Fibroblast of lung (primary cell): Measurements from ENCODE around the gene SLC2A14. TPM values are rescaled to one million over a fixed set of nuclear protein-coding genes. Genes with fewer than 3 reads are reported as not detected.
A peak's percentile ranks its signal among the peaks of the same experiment; 100 is the strongest.
"Not testable (repeated sequence)": the region's sequence is repeated elsewhere in the genome, so short reads cannot be mapped to it uniquely, and the experiment has no call there.

Experiments used
- DNase-seq, 2 donors: peaks; one replicate each; pipeline versions ENCODE4 v3.0.0 to v3.0.0-alpha.2; 2010; ENCODE audit warnings: low read depth in 2 of 2
- H2AFZ ChIP-seq: 2 replicates; pipeline ENCODE4 v1.5.1; 2012; ENCODE audit warnings: low read length, control low read depth, inconsistent platforms
- H3K27ac ChIP-seq: 2 replicates; pipeline ENCODE4 v1.5.1; 2011; ENCODE audit warnings: low read length, control low read depth; ENCODE audit not compliant: insufficient read depth
- H3K27me3 ChIP-seq: 2 replicates; pipeline ENCODE4 v1.5.1; 2011; ENCODE audit warnings: mild to moderate bottlenecking, low read length; ENCODE audit not compliant: control insufficient read depth, insufficient read depth
- H3K36me3 ChIP-seq: 2 replicates; pipeline ENCODE4 v1.5.1; 2011; ENCODE audit warnings: low read length; ENCODE audit not compliant: control insufficient read depth, insufficient read depth
- H3K4me1 ChIP-seq: 2 replicates; pipeline ENCODE4 v1.5.1; 2011; ENCODE audit warnings: low read length; ENCODE audit not compliant: control insufficient read depth, insufficient read depth; ENCODE audit errors: extremely low read depth
- H3K4me2 ChIP-seq: 2 replicates; pipeline ENCODE4 v1.5.1; 2011; ENCODE audit warnings: low read length, control low read depth; ENCODE audit not compliant: insufficient read depth; ENCODE audit errors: extremely low read depth
- H3K4me3 ChIP-seq, 4 experiments: fragments of 200-600 bp in 1 of 4; sonication (generic) in 1 of 4; replicated peaks in 1 of 4; 2 replicates each; pipeline ENCODE4 v1.5.1; 2011 to 2016; ENCODE audit warnings: low read length in 4 of 4, low read depth in 3 of 4, mild to moderate bottlenecking in 3 of 4, control low read depth in 2 of 4, inconsistent platforms in 1 of 4, mixed read lengths in 1 of 4; ENCODE audit not compliant: insufficient read depth in 1 of 4; ENCODE audit errors: control extremely low read depth in 1 of 4
- H3K79me2 ChIP-seq: 2 replicates; pipeline ENCODE4 v1.5.1; 2012; ENCODE audit warnings: mild to moderate bottlenecking, low read length, inconsistent platforms; ENCODE audit not compliant: control insufficient read depth, insufficient read depth
- H3K9ac ChIP-seq: 2 replicates; pipeline ENCODE4 v1.5.1; 2011; ENCODE audit warnings: mild to moderate bottlenecking, low read length, control low read depth; ENCODE audit not compliant: insufficient read depth
- H3K9me3 ChIP-seq: 2 replicates; pipeline ENCODE4 v1.5.1; 2012; ENCODE audit warnings: low read depth, low read length; ENCODE audit not compliant: control insufficient read depth, insufficient read depth
- H4K20me1 ChIP-seq: 2 replicates; pipeline ENCODE4 v1.5.1; 2011; ENCODE audit warnings: low read length; ENCODE audit not compliant: control insufficient read depth, insufficient read depth; ENCODE audit errors: extremely low read depth
- CTCF ChIP-seq, 2 donors: IDR thresholded peaks in 1 of 2; conservative IDR thresholded peaks in 1 of 2; 1 replicate in 1 of 2; 2 replicates in 1 of 2; pipeline ENCODE4 v1.5.1; 2011 to 2012; ENCODE audit warnings: low read length in 2 of 2, control low read depth in 1 of 2, inconsistent platforms in 1 of 2, low read depth in 1 of 2, mild to moderate bottlenecking in 1 of 2
- EZH2 ChIP-seq: IDR thresholded peaks from 2 replicates; pipeline ENCODE4 v1.5.1; 2012; ENCODE audit warnings: low read length, control low read depth, mild to moderate bottlenecking; ENCODE audit errors: missing control alignments
- polyA plus RNA-seq, 2 donors: library from polyadenylated mRNA; depleted of rRNA in 1 of 2; stranded (reverse) in 1 of 2; unstranded in 1 of 2; fragments of >200 nt; gene quantifications; 2 replicates each; pipeline ENCODE4 v1.2.1, GENCODE V29; 2011 to 2012; ENCODE audit warnings: missing spikeins in 1 of 2
- total RNA-seq: library from RNA; depleted of rRNA; stranded (reverse); fragments of >200 nt; gene quantifications from 2 replicates; pipeline ENCODE4 v1.2.1, GENCODE V29; 2014

Gene SLC2A14
- total and polyA plus RNA-seq, 2 donors (not counting 1 experiment from before 2014, with no cell fraction given), result 0.07 to 0.17 TPM

GRCh38 chr12:7835116-7835515, 37.6 kb downstream of the SLC2A14 start:
- no peaks in the 10 kb centered on the region for H3K4me1 ChIP-seq
- DNase-seq, result no peak
- H3K4me3 ChIP-seq, result no peak overlapping the region
- no peak overlapping the region for H2AFZ ChIP-seq
- no peaks in the 10 kb centered on the region for H3K36me3 ChIP-seq
- no peak overlapping the region for H3K9ac ChIP-seq
- no peaks in the 10 kb centered on the region for H3K79me2 ChIP-seq
- no peaks in the 10 kb centered on the region for H4K20me1 ChIP-seq
- H3K4me2 ChIP-seq, result no peak overlapping the region
- H3K27ac ChIP-seq, result no peak overlapping the region
- TF ChIP-seq EZH2, result no peak
- H3K27me3 ChIP-seq, result no peaks in the 10 kb centered on the region
- H3K9me3 ChIP-seq, result no peaks in the 10 kb centered on the region

DNA sequence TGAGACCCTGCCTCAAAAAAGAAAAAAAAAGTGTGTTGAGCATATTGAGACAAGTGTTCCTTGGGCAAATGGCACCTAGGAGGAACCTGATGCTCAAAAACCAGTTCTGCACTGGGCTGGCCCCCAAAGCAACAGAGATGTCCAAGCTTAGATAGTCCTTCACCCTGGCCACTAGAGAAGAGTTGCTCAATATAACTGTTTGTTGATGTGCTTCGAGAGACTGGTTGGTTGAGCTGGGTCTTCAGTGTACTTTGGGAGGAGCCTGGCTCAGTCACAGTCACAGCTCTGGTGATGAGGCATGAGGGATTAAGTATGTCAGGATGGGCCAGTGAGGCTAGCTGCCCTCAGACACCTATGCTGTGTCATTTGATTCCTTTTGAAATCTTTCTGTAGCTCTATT, 38.0 kb downstream of the SLC2A14 start:
- no peaks in the 10 kb centered on the region for H3K4me1 ChIP-seq
- H3K27me3 ChIP-seq, result no peaks in the 10 kb centered on the region
- DNase-seq, result no peak
- H3K36me3 ChIP-seq, result no peaks in the 10 kb centered on the region
- H3K4me2 ChIP-seq, result no peak overlapping the region
- H4K20me1 ChIP-seq, result no peaks in the 10 kb centered on the region
- no peak overlapping the region for H3K4me3 ChIP-seq
- no peak for TF ChIP-seq CTCF (conservative IDR thresholded peaks at IDR 0.05 in 1 of 2, IDR thresholded peaks at IDR 0.05 in 1 of 2; ENCODE audit: low read depth in 1 of 2, low read length in 2 of 2)
- TF ChIP-seq EZH2, result no peak
- H3K9ac ChIP-seq, result no peak overlapping the region
- no peak overlapping the region for H2AFZ ChIP-seq
- no peaks in the 10 kb centered on the region for H3K79me2 ChIP-seq
- no peak overlapping the region for H3K27ac ChIP-seq
- H3K9me3 ChIP-seq, result no peaks in the 10 kb centered on the region

DNA sequence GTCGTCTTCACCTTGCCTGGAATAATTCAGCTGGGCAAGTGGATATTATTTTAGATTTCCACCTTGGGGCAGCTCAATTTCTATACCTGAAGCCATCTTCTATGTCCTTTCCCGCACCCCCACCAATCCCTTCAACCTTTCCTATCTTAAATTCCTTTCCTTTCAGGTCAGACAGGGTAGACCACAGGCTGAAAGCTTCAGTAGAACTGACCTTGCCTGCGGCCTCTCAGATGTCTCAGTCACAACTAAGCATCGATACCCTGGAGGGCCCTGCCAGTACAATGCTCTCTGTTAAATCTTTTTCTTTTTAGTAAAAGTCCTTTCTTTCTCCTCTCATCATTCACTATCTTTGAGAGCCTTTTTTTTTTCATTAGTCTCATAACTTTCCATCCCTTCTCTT, 38.9 kb downstream of the SLC2A14 start:
- Histone ChIP-seq H3K4me2 (no peak overlapping the region), H2AFZ (no peak overlapping the region)
- DNase-seq, result peak in 1 of 2 donors; percentile 14

DNA sequence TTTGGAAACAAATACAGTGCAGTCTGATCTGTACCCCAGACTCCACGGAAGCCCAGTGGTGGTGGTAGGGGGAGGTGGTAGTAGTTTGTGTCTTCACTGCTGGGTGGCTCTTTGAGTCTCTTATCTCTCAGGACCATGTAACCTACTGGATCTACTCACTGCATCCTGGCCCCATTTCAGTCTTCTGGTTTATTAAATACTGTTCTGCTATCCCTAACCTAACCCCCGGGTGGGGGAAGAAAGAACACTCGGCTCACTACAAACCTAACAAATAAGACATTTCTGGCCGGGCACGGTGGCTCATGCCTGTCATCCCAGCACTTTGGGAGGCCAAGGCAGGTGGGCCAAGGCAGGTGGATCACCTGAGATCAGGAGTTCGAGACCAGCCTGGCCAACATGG, 39.5 kb downstream of the SLC2A14 start:
- not testable (repeated sequence) for H3K4me1 ChIP-seq, H3K27ac ChIP-seq, H4K20me1 ChIP-seq, H2AFZ ChIP-seq, H3K36me3 ChIP-seq, H3K4me2 ChIP-seq, DNase-seq, H3K79me2 ChIP-seq, H3K9me3 ChIP-seq, H3K27me3 ChIP-seq, H3K4me3 ChIP-seq, H3K9ac ChIP-seq

More for the DNA sequence above, 38.9 kb downstream of the SLC2A14 start:
- H3K36me3 ChIP-seq, result no peaks in the 10 kb centered on the region
- no peak for TF ChIP-seq CTCF (conservative IDR thresholded peaks at IDR 0.05 in 1 of 2, IDR thresholded peaks at IDR 0.05 in 1 of 2; ENCODE audit: low read depth in 1 of 2, low read length in 2 of 2)
- no peak for TF ChIP-seq EZH2
- H3K4me1 ChIP-seq, result no peaks in the 10 kb centered on the region
- H4K20me1 ChIP-seq, result no peaks in the 10 kb centered on the region
- H3K4me3 ChIP-seq, result no peak overlapping the region
- H3K27me3 ChIP-seq, result no peaks in the 10 kb centered on the region
- no peak overlapping the region for H3K27ac ChIP-seq
- H3K9me3 ChIP-seq, result no peaks in the 10 kb centered on the region
- no peaks in the 10 kb centered on the region for H3K79me2 ChIP-seq
- no peak overlapping the region for H3K9ac ChIP-seq
